GM12872 (cell line): ENCODE results near the gene FAM89A.

ENCODE experiments used
- TF ChIP-seq, protein P1 (sequence below): IDR thresholded peaks from 3 replicates; pipeline ENCODE4 v1.5.1; 2011; ENCODE audit warnings: low read depth, mild to moderate bottlenecking, low read length, moderate library complexity; ENCODE audit not compliant: insufficient read depth

Gene FAM89A

DNA sequence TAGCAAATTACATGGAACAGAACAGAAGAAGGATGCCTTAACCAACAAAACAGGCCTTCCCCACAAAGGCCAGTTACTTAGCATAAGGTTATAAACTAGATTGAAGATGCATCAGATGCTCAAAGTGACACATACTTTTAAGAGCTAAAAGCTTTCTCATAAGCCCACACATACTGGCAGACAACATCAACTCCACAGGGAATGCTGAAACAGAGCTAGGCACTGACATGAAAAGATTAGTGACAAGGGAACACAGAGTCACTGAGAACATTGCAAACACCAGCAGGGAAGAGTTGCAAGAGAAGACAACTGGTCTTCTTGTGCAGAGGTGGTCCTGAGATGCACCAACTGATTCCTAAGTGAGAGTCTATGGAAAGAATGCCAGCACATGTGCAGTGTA lies 68.3 kb downstream of the FAM89A start:
- TF ChIP-seq, protein P1, sequence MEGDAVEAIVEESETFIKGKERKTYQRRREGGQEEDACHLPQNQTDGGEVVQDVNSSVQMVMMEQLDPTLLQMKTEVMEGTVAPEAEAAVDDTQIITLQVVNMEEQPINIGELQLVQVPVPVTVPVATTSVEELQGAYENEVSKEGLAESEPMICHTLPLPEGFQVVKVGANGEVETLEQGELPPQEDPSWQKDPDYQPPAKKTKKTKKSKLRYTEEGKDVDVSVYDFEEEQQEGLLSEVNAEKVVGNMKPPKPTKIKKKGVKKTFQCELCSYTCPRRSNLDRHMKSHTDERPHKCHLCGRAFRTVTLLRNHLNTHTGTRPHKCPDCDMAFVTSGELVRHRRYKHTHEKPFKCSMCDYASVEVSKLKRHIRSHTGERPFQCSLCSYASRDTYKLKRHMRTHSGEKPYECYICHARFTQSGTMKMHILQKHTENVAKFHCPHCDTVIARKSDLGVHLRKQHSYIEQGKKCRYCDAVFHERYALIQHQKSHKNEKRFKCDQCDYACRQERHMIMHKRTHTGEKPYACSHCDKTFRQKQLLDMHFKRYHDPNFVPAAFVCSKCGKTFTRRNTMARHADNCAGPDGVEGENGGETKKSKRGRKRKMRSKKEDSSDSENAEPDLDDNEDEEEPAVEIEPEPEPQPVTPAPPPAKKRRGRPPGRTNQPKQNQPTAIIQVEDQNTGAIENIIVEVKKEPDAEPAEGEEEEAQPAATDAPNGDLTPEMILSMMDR = no peak

DNA sequence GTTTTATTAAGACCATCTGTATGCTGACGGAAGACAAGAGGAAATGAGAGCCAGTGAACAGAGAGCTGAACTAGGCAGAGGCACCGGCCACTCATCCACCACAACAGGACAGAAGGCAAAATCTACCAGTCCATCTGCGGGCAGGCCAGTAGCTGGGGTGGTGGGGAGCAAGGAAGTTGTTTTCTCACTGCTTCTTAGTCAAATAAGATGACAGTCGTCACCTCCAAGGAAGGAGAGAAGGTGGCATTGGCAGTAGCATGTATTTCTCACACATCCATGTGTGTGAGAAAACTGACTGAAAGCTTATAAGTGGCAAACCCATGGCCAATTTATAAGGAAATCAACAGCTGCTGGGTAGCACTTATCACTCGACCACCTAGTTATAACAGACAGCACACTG lies 69.6 kb downstream of the FAM89A start:
- TF ChIP-seq, protein P1 = no peak
